GM21619 (cell line): ENCODE measurements around the gene KHDC1.
"Not testable (repeated sequence)": the region's sequence is repeated elsewhere in the genome, so short reads cannot be mapped to it uniquely, and the experiment has no call there.

ENCODE experiments used
- ATAC-seq: cut with Tn5 transposase; IDR thresholded peaks from one replicate; pipeline ENCODE4 v1.9.1; 2021; ENCODE audit not compliant: unreplicated experiment

KHDC1 gene

DNA sequence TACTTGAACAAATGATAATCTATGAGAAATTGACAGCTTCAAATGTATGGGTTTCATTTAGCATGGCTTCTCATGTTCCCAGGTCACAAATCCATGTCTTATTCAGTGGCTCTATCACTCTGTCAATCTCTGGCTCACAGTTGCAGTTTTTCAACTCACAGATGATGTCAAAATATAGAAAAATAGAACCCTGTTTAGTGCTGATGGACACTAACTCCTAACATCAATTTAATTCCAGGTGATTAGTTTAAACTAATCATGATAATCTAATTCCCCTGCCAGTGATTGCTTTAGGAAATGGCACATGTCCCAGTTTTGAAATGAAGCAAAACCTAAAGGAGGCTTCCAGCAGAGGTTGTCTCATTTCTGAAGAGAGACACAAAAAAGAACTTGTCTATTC lies 13.0 kb downstream of the KHDC1 start:
- ATAC-seq: no peak

DNA sequence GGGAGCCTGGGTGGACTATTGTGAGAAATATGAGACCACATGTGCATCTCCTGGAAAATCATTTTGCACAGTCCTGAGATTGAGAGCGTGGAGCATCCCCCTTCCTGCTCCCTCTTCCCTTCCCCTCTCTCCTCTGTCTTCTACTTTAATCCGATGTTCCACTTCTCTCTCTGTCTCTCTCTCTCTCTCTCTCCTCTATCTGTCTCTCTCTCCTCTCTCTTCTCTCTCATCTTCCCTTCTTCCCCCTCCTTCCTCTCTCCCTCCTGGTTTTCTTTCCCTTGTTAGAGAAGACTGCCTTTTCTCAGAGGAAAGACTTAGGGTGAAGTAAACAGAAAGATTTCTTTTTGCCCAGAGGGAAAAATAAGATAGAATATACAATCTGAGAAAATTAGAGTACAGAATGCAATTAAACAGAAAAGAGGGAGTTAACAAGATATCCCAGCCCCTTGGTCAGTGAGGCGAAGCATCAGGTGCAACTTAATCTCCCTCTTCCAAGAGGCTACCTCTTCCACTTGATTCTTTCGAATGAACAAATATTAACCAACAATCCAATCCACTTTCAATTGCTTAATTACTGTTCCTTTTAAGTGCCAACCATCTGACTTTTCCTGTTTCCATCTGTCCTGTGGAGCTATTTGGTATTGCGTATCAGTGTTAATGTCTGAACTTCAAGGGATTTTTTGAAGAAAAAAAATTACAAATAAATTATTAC lies 14.6 kb downstream of the KHDC1 start:
- ATAC-seq: no peak

- ATAC-seq: no peak
These were observed 21.0 kb downstream of the KHDC1 start for GRCh38 chr6:73242001-73242400.

DNA sequence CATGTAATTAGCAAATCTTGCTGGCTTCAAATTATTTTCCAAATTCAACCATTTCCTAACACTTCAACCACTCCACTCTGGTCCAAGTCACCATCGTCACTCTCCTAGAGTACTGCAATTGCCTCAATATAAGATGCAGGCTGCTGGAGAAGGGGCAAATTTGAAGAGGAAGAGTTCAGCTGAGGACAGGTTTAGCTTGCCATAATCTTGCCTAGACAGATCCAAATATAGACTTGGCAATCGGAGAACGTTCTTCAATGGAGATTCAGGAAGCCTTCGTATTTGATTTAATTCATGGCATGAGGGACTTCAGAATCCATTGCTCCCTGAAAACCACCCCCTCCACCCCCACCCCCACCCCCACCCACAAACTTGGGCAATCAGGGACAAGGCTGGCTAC lies 22.3 kb downstream of the KHDC1 start:
- no peak for ATAC-seq

- ATAC-seq: no peak
These were observed 26.7 kb downstream of the KHDC1 start for GRCh38 chr6:73236144-73236750.

GRCh38 chr6:73234733-73235132 lies 28.3 kb downstream of the KHDC1 start:
- no peak for ATAC-seq

DNA sequence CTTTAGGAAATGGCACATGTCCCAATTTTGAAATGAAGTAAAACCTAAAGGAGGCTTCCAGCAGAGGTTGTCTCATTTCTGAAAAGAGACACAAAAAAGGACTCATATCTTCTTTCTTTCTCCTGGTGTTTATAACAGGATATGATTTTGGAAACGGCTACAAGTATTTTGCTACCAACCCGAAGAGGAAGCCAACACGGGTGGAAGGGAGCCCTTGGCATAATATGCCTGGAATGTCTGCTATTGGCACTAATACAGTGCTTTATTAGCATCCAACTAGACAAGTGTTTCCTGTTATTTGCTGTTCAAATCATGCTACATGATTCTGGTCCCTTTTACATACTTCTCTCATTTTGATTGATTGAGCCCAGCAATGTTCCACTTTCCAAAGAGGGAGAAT lies 29.0 kb downstream of the KHDC1 start:
- ATAC-seq: not testable (repeated sequence)

GRCh38 chr6:73233048-73233447 lies 29.9 kb downstream of the KHDC1 start:
- no peak for ATAC-seq

GRCh38 chr6:73231986-73232391 lies 31.0 kb downstream of the KHDC1 start:
- no peak for ATAC-seq

GRCh38 chr6:73227606-73228255 lies 35.3 kb downstream of the KHDC1 start:
- no peak for ATAC-seq

DNA sequence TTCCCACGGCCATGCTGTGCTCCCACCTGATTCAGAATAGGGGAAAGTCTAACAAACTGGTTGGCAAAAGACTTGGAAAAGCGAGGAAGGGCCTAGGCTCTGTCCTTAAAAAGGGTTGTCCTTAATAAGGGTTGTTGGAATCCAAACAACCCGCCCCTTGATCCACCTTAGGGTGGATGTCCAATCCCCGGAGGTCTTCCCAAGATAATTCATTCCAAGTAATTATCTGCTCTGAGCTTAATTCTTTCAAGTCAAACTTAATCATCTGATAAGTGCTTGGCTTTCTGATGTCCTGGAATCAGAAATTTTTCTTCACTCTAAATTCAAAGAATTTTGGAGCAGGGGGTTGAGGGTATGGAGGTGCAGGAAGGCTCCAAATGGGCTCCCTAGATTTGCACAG lies 37.6 kb downstream of the KHDC1 start, which contains the start of gene KHDC1L:
Gene KHDC1L (minus strand): TSS at position 101 of the 400 bp plus-strand sequence. CDS start 88 bp downstream, at position 13.
- no peak for ATAC-seq

DNA sequence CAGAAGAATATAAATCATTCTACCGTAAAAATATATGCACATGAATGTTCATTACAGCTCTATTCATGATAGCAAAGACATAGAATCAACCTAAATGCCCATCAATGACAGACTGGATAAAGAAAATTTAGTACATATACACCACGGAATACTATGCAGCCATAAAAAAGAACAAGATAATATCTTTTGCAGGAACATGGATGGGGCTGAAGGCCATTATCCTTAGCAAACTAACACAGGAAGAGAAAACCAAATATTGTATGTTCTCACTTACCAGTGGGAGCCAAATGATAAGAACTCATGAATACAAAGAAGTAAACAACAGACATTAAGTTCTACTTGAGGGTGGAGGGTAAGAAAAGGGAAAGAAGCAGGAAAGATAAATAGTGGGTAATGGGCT lies 46.1 kb downstream of the KHDC1 start:
- no peak for ATAC-seq

- no peak for ATAC-seq
These were observed 53.9 kb downstream of the KHDC1 start for GRCh38 chr6:73209117-73209516.

- ATAC-seq: no peak
These were observed 55.7 kb downstream of the KHDC1 start for GRCh38 chr6:73207221-73207837.

DNA sequence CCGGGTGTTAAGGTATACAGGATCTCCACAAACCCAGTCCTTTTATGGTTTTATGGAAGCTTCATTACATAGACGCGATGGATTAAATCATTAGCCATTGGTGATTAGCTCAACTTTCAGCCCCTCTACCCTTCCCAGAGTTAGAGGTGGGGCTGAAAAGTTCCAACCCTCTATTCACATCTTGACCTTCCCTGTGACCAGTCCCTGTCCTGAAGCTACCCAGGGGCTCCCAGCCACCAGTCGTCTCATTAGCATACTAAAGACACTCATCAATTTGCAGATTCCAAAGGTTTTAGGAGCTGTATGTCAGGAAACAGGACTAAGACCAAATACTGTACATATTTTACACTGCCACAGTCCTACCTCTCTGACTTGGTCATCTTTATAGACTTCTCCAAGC lies 58.7 kb downstream of the KHDC1 start:
- ATAC-seq: no peak

DNA sequence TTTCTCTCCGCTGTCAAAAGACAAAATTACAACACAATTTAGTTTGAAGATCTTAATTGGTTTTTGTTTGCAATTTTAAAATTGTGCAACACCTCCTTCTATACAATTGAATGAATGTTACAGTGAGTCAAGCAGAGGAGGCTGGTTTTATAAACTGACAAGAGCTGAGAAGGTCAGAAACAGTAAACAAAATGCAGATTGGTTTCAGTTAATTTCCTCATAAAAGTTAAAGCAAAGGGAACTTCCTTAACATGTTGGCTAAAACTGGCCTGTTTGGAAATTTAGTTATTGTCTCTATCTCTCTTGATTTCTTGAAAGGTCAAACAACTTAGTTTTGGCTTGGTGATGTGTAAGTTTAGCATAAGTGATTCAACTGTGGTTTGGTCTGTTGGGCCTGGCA lies 59.9 kb downstream of the KHDC1 start:
- ATAC-seq: no peak

- no peak for ATAC-seq
These were observed 62.3 kb downstream of the KHDC1 start for GRCh38 chr6:73200735-73201134.

DNA sequence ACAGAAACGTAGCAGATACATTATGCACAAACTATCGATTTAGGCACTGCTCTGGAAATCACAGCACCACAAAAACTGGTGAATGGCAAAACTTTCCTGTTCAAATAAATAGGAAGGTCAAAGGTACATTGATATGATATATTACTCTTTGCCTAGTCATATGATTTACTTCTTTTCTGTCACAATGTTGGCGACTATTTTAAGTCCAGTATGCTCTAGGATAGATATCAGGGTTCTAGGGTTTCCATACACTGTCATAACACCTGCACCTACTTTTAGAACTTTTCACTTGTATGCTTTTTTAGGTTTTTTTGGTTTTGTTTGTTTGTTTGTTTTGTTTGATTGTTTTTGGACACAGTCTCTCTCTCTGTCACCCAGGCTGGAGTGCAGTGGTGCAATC lies 62.7 kb downstream of the KHDC1 start:
- no peak for ATAC-seq

DNA sequence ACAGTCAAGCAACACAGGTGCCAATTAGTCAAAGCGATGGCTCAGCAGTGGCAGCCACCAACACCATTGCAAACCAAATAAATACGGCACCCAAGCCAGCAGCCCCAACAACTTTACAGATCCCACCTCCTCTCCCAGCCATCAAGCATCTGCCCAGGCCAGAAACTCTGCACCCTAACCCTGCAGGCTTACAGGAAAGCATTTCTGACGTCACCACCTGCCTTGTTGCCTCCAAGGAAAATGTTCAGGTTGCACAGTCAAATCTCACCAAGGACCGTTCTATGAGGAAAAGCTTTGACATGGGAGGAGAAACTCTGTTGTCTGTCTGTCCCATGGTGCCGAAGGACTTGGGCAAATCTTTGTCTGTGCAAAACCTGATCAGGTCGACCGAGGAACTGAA lies 68.3 kb downstream of the KHDC1 start:
- ATAC-seq: no peak

GRCh38 chr6:73193302-73193701 lies 69.7 kb downstream of the KHDC1 start:
- ATAC-seq: not testable (repeated sequence)
